ENCODE results near the gene RBBP8NL.

The RBBP8NL gene

DNA sequence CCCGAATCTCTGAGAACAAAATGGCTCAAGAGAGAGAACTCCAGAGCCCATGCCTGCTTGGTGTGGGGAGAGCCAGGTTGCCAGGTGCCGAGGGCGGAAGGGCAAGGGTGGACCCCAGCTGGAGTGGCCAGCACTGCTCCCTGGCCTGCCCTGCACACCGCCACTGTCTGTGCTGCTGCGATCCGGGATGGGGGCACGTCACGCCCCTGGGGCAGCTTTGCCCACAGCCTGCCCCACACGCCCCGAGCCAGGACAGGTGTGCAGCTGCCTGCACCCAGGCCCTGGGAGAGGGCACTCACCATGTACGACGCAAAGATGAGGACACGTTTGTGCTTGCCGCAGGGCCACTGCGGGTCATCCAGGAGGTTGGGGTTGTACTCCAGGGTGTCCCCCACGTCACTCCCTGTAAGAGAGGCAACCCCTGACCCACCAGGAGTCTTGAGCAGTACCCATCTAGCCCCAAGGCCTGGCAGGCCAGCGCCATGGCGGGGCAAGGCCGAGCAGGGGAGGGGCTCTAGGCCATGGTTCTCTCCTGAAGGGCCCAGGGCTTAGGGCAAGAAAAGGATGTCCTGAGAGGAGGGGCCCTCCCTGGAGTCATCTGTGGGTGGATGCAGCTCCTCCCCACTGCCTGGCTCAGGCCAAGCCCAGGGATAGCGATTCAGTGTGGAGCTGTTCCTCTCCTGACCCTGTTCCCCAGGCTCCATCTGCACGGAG is 34.6 kb downstream of the RBBP8NL start:
- H3K9ac ChIP-seq (ENCODE audit: low read length) = no peak overlapping the region
- H4K20me1 ChIP-seq (ENCODE audit: insufficient read depth, low read length) = no peaks in the 10 kb centered on the region
- no peak overlapping the region for H3K27ac ChIP-seq (ENCODE audit: low read depth, low read length, poor library complexity, severe bottlenecking)
- H2AFZ ChIP-seq (ENCODE audit: low read length) = no peak overlapping the region
- no peaks in the 10 kb centered on the region for H3K9me3 ChIP-seq (ENCODE audit: low read length)
- H3K4me2 ChIP-seq (ENCODE audit: low read length) = no peak overlapping the region
- H3K4me1 ChIP-seq (ENCODE audit: insufficient read depth, low read length, severe bottlenecking) = peaks cover 12% of the 10 kb centered on the region
- H3K36me3 ChIP-seq (ENCODE audit: insufficient read depth, low read length) = peaks cover 66% of the 10 kb centered on the region
- H3K27me3 ChIP-seq (ENCODE audit: insufficient read depth, low read length) = no peaks in the 10 kb centered on the region
- no peaks in the 10 kb centered on the region for H3F3A ChIP-seq (ENCODE audit: insufficient read depth, low read length)
- no peak overlapping the region for H3K4me3 ChIP-seq (ENCODE audit: low read depth, low read length, poor library complexity, severe bottlenecking)
- TF ChIP-seq EZH2 (IDR thresholded peaks at IDR 0.05; ENCODE audit: borderline replicate concordance, low read length) (no peak), CTCF (IDR thresholded peaks at IDR 0.05; ENCODE audit: low read length) (no peak)
- H3K9me2 ChIP-seq (ENCODE audit: low read depth, low read length) = no peaks in the 10 kb centered on the region
- H3K79me2 ChIP-seq (ENCODE audit: insufficient read depth, low read length) = peaks cover 10% of the 10 kb centered on the region

DNA sequence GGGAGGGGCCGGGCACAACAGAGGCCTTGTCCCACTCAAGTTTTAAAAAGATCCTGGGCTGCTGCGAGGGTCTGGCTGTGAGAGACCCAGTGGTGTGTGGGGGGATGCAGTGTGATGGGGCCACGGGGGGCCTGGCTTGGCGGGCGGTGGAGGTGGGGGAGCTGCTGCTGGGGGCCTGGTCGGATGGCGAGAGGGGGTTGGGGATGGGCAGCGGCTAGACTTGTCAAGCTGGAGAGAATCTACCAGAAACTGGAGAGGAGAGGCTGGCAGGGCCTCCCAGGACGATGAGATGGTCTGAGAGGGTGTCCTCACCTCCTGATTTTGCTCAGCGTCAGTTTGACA is 35.3 kb downstream of the RBBP8NL start:
- peaks cover 14% of the 10 kb centered on the region for H3K4me1 ChIP-seq (ENCODE audit: insufficient read depth, low read length, severe bottlenecking)
- no peaks in the 10 kb centered on the region for H4K20me1 ChIP-seq (ENCODE audit: insufficient read depth, low read length)
- no peaks in the 10 kb centered on the region for H3K9me2 ChIP-seq (ENCODE audit: low read depth, low read length)
- no peak overlapping the region for H3K4me3 ChIP-seq (ENCODE audit: low read depth, low read length, poor library complexity, severe bottlenecking)
- H2AFZ ChIP-seq (ENCODE audit: low read length) = no peak overlapping the region
- no peak overlapping the region for H3K9ac ChIP-seq (ENCODE audit: low read length)
- no peaks in the 10 kb centered on the region for H3F3A ChIP-seq (ENCODE audit: insufficient read depth, low read length)
- H3K9me3 ChIP-seq (ENCODE audit: low read length) = no peaks in the 10 kb centered on the region
- H3K36me3 ChIP-seq (ENCODE audit: insufficient read depth, low read length) = peaks cover 68% of the 10 kb centered on the region
- peaks cover 16% of the 10 kb centered on the region for H3K79me2 ChIP-seq (ENCODE audit: insufficient read depth, low read length)
- TF ChIP-seq EZH2 (IDR thresholded peaks at IDR 0.05; ENCODE audit: borderline replicate concordance, low read length) (no peak), CTCF (IDR thresholded peaks at IDR 0.05; ENCODE audit: low read length) (no peak)
- H3K4me2 ChIP-seq (ENCODE audit: low read length) = no peak overlapping the region
- H3K27me3 ChIP-seq (ENCODE audit: insufficient read depth, low read length) = no peaks in the 10 kb centered on the region
- no peak overlapping the region for H3K27ac ChIP-seq (ENCODE audit: low read depth, low read length, poor library complexity, severe bottlenecking)

DNA sequence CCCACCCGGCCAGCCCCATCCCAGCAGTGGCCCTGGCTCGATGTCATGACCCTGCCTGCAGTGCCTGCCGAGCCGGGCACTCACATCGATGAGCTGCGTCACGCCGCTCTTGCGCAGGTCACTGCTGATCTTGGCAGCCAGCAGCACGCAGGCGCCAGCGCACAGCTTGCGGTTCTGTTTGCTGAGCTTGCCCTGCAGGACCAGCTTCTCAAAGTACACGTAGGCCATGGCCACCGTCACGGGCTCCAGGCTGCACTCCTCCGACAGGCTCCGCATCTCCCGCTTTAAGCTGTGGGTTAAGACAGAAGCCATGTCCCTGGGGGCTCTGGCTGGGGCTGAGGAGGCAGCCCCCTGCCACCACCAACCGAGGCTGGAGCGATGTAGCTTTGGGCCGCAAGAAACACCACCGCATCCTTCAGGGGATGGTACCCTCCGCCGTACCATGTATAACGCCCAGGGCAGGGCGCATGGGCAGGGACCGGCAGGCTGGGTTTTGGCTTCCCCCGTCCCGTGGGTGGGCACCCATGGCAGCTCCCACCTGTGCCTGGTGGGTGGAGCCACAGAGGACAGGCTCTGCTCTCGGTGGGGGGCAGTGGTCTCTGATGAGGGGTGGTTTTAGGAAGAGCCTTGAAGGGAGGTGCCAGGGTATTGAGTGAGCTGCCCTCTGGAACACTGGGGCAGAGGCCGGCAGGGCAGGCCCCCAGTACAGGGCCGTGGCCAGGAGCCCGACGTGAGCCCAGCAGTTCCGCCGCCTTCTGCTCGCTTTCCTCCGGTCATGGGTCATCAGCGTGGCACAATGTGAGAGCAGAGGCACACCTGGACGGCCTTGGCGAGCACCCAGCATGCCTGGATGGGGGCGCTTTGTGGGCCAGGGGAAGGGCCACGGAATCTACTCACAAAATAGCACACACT is 35.9 kb downstream of the RBBP8NL start:
- Histone ChIP-seq H3K4me2 (ENCODE audit: low read length) (no peak overlapping the region), H3K4me3 (ENCODE audit: low read depth, low read length, poor library complexity, severe bottlenecking) (no peak overlapping the region), H3K9me3 (ENCODE audit: low read length) (no peaks in the 10 kb centered on the region), H3K9ac (ENCODE audit: low read length) (no peak overlapping the region), H3K36me3 (ENCODE audit: insufficient read depth, low read length) (peaks cover 68% of the 10 kb centered on the region), H3K4me1 (ENCODE audit: insufficient read depth, low read length, severe bottlenecking) (peaks cover 14% of the 10 kb centered on the region), H3K79me2 (ENCODE audit: insufficient read depth, low read length) (peaks cover 17% of the 10 kb centered on the region), H4K20me1 (ENCODE audit: insufficient read depth, low read length) (no peaks in the 10 kb centered on the region), H2AFZ (ENCODE audit: low read length) (no peak overlapping the region), H3K9me2 (ENCODE audit: low read depth, low read length) (no peaks in the 10 kb centered on the region), H3K27me3 (ENCODE audit: insufficient read depth, low read length) (no peaks in the 10 kb centered on the region), H3F3A (ENCODE audit: insufficient read depth, low read length) (no peaks in the 10 kb centered on the region), H3K27ac (ENCODE audit: low read depth, low read length, poor library complexity, severe bottlenecking) (no peak overlapping the region)
- TF ChIP-seq EZH2 (IDR thresholded peaks at IDR 0.05; ENCODE audit: borderline replicate concordance, low read length) = no peak

Data from OCI-LY1 (cell line).